NCI-H748 (cell line): ENCODE data around the gene CAVIN3.

Experiments
- DNase-seq: peaks from one replicate; lab custom pipeline; 2025; ENCODE audit not compliant: unreplicated experiment; lab: John Stamatoyannopoulos, UW

CAVIN3 gene

GRCh38 chr11:6273188-6273587 is 47.1 kb downstream of the CAVIN3 start:
- DNase-seq, result no peak

- no peak for DNase-seq
Measured at GRCh38 chr11:6271598-6271997, 48.7 kb downstream of the CAVIN3 start.

- no peak for DNase-seq
Measured at GRCh38 chr11:6270584-6271246, 49.6 kb downstream of the CAVIN3 start.

GRCh38 chr11:6269994-6270393 is 50.3 kb downstream of the CAVIN3 start:
- no peak for DNase-seq
